ENCODE results near the gene CFH. TPM values are rescaled to one million over a fixed set of nuclear protein-coding genes. Genes with fewer than 3 reads are reported as not detected.
"Not testable (repeated sequence)": the region's sequence is repeated elsewhere in the genome, so short reads cannot be mapped to it uniquely, and the experiment has no call there.

The CFH gene
- total RNA-seq, 1 experiment from 2014 or later: 2.2 TPM

- DNase-seq (ENCODE audit: low spot score): no peak
- no peaks in the 10 kb centered on the region for H3K36me3 ChIP-seq (ENCODE audit: insufficient read depth, low read length, poor library complexity, severe bottlenecking)
- no peak for TF ChIP-seq CTCF (conservative IDR thresholded peaks at IDR 0.05; ENCODE audit: low read depth, low read length)
- no peak for TF ChIP-seq EZH2 (IDR thresholded peaks at IDR 0.05; ENCODE audit: borderline replicate concordance, low read depth, low read length, poor library complexity, severe bottlenecking)
- H3K9me3 ChIP-seq (ENCODE audit: low read depth, low read length, poor library complexity, severe bottlenecking): no peaks in the 10 kb centered on the region
- H3K27ac ChIP-seq (ENCODE audit: low read depth, low read length, poor library complexity, severe bottlenecking): no peak overlapping the region
- H3K27me3 ChIP-seq (replicated peaks; ENCODE audit: insufficient read depth, low read depth, low read length, poor library complexity): no peaks in the 10 kb centered on the region
- no peaks in the 10 kb centered on the region for H3K4me1 ChIP-seq (ENCODE audit: insufficient read depth, low read length, poor library complexity, severe bottlenecking)
- BruUV-seq (replicated peaks): no TSS peak
- intact Hi-C loops (cut with micrococcal nuclease; ENCODE audit: unreplicated experiment): no loop called here
- ChIA-PET CTCF (no interaction called here), POLR2A (ENCODE audit: low non-redundant PET) (no interaction called here)
- H3K4me3 ChIP-seq (ENCODE audit: low read depth, low read length, poor library complexity, severe bottlenecking): no peak overlapping the region
These were observed 14.2 kb upstream of the CFH start for GRCh38 chr1:196637606-196638005.

GRCh38 chr1:196638466-196638865, 13.4 kb upstream of the CFH start:
- TF ChIP-seq EZH2 (IDR thresholded peaks at IDR 0.05; ENCODE audit: borderline replicate concordance, low read depth, low read length, poor library complexity, severe bottlenecking) (no peak), CTCF (conservative IDR thresholded peaks at IDR 0.05; ENCODE audit: low read depth, low read length) (no peak)
- Histone ChIP-seq H3K4me3 (ENCODE audit: low read depth, low read length, poor library complexity, severe bottlenecking) (no peak overlapping the region), H3K27me3 (replicated peaks; ENCODE audit: insufficient read depth, low read depth, low read length, poor library complexity) (no peaks in the 10 kb centered on the region), H3K27ac (ENCODE audit: low read depth, low read length, poor library complexity, severe bottlenecking) (no peak overlapping the region), H3K4me1 (ENCODE audit: insufficient read depth, low read length, poor library complexity, severe bottlenecking) (no peaks in the 10 kb centered on the region), H3K9me3 (ENCODE audit: low read depth, low read length, poor library complexity, severe bottlenecking) (no peaks in the 10 kb centered on the region), H3K36me3 (ENCODE audit: insufficient read depth, low read length, poor library complexity, severe bottlenecking) (no peaks in the 10 kb centered on the region)
- intact Hi-C loops (cut with micrococcal nuclease; ENCODE audit: unreplicated experiment): no loop called here
- ChIA-PET POLR2A (ENCODE audit: low non-redundant PET) (no interaction called here), CTCF (no interaction called here)
- no peak for DNase-seq (ENCODE audit: low spot score)
- BruUV-seq (replicated peaks): no TSS peak

- CTCF ChIA-PET; intact Hi-C loops (cut with micrococcal nuclease; ENCODE audit: unreplicated experiment); H3K27ac ChIP-seq (ENCODE audit: low read depth, low read length, poor library complexity, severe bottlenecking): not testable (repeated sequence)
These were observed 12.6 kb upstream of the CFH start for GRCh38 chr1:196639291-196639690.

GRCh38 chr1:196640976-196641375, 10.9 kb upstream of the CFH start:
- CTCF ChIA-PET: no interaction called here
- DNase-seq (ENCODE audit: low spot score): no peak
- Histone ChIP-seq H3K9me3 (ENCODE audit: low read depth, low read length, poor library complexity, severe bottlenecking) (no peaks in the 10 kb centered on the region), H3K4me3 (ENCODE audit: low read depth, low read length, poor library complexity, severe bottlenecking) (no peak overlapping the region), H3K36me3 (ENCODE audit: insufficient read depth, low read length, poor library complexity, severe bottlenecking) (no peaks in the 10 kb centered on the region), H3K4me1 (ENCODE audit: insufficient read depth, low read length, poor library complexity, severe bottlenecking) (no peaks in the 10 kb centered on the region), H3K27ac (ENCODE audit: low read depth, low read length, poor library complexity, severe bottlenecking) (no peak overlapping the region), H3K27me3 (replicated peaks; ENCODE audit: insufficient read depth, low read depth, low read length, poor library complexity) (peaks cover 2% of the 10 kb centered on the region)
- POLR2A ChIA-PET (ENCODE audit: low non-redundant PET): no interaction called here
- no TSS peak for BruUV-seq (replicated peaks)
- intact Hi-C loops (cut with micrococcal nuclease; ENCODE audit: unreplicated experiment): no loop called here
- TF ChIP-seq EZH2 (IDR thresholded peaks at IDR 0.05; ENCODE audit: borderline replicate concordance, low read depth, low read length, poor library complexity, severe bottlenecking) (no peak), CTCF (conservative IDR thresholded peaks at IDR 0.05; ENCODE audit: low read depth, low read length) (no peak)

More at GRCh38 chr1:196639291-196639690, 12.6 kb upstream of the CFH start:
- H3K4me3 ChIP-seq (ENCODE audit: low read depth, low read length, poor library complexity, severe bottlenecking); DNase-seq (ENCODE audit: low spot score); BruUV-seq (replicated peaks); H3K9me3 ChIP-seq (ENCODE audit: low read depth, low read length, poor library complexity, severe bottlenecking); H3K4me1 ChIP-seq (ENCODE audit: insufficient read depth, low read length, poor library complexity, severe bottlenecking); H3K27me3 ChIP-seq (replicated peaks; ENCODE audit: insufficient read depth, low read depth, low read length, poor library complexity); H3K36me3 ChIP-seq (ENCODE audit: insufficient read depth, low read length, poor library complexity, severe bottlenecking); POLR2A ChIA-PET (ENCODE audit: low non-redundant PET): not testable (repeated sequence)

Measured in A673 (cell line).